ENCODE data around the gene SCAMP1.
"Not testable (repeated sequence)": the region's sequence is repeated elsewhere in the genome, so short reads cannot be mapped to it uniquely, and the experiment has no call there.

The SCAMP1 gene

GRCh38 chr5:78361631-78361993 is 1.2 kb downstream of the SCAMP1 start:
- DNase-seq (ENCODE audit: low read depth): no peak

- DNase-seq (ENCODE audit: low read depth): no peak
These were observed 1.8 kb downstream of the SCAMP1 start for GRCh38 chr5:78362220-78362619.

GRCh38 chr5:78364005-78364404 is 3.6 kb downstream of the SCAMP1 start:
- no peak for DNase-seq (ENCODE audit: low read depth)

GRCh38 chr5:78367318-78367991 is 7.0 kb downstream of the SCAMP1 start:
- DNase-seq (ENCODE audit: low read depth): no peak

GRCh38 chr5:78369680-78370079 is 9.3 kb downstream of the SCAMP1 start:
- DNase-seq (ENCODE audit: low read depth): no peak

GRCh38 chr5:78373231-78373630 is 12.8 kb downstream of the SCAMP1 start:
- no peak for DNase-seq (ENCODE audit: low read depth)

GRCh38 chr5:78376315-78376714 is 15.9 kb downstream of the SCAMP1 start:
- no peak for DNase-seq (ENCODE audit: low read depth)

GRCh38 chr5:78377056-78377717 is 16.8 kb downstream of the SCAMP1 start:
- no peak for DNase-seq (ENCODE audit: low read depth)

- no peak for DNase-seq (ENCODE audit: low read depth)
These were observed 17.3 kb downstream of the SCAMP1 start for GRCh38 chr5:78377718-78378105.

- DNase-seq (ENCODE audit: low read depth): no peak
These were observed 27.2 kb downstream of the SCAMP1 start for GRCh38 chr5:78387468-78388153.

- DNase-seq (ENCODE audit: low read depth): not testable (repeated sequence)
These were observed 30.9 kb downstream of the SCAMP1 start for GRCh38 chr5:78391357-78391756.

- no peak for DNase-seq (ENCODE audit: low read depth)
These were observed 37.4 kb downstream of the SCAMP1 start for GRCh38 chr5:78397831-78398230.

GRCh38 chr5:78399116-78399515 is 38.7 kb downstream of the SCAMP1 start:
- DNase-seq (ENCODE audit: low read depth): no peak

GRCh38 chr5:78404682-78405293 is 44.4 kb downstream of the SCAMP1 start:
- DNase-seq (ENCODE audit: low read depth): no peak

- no peak for DNase-seq (ENCODE audit: low read depth)
These were observed 45.7 kb downstream of the SCAMP1 start for GRCh38 chr5:78405829-78406750.

- DNase-seq (ENCODE audit: low read depth): no peak
These were observed 47.0 kb downstream of the SCAMP1 start for GRCh38 chr5:78407458-78407857.

GRCh38 chr5:78411586-78411985 is 51.2 kb downstream of the SCAMP1 start:
- DNase-seq (ENCODE audit: low read depth): no peak

- no peak for DNase-seq (ENCODE audit: low read depth)
These were observed 56.4 kb downstream of the SCAMP1 start for GRCh38 chr5:78416677-78417425.

- DNase-seq (ENCODE audit: low read depth): no peak
These were observed 59.0 kb downstream of the SCAMP1 start for GRCh38 chr5:78419396-78419795.

- DNase-seq (ENCODE audit: low read depth): no peak
These were observed 60.1 kb downstream of the SCAMP1 start for GRCh38 chr5:78420548-78420947.

GRCh38 chr5:78424665-78425064 is 64.2 kb downstream of the SCAMP1 start:
- DNase-seq (ENCODE audit: low read depth): no peak

All from GM04503 (cell line).